ENCODE results near the gene CYTL1.

DNA sequence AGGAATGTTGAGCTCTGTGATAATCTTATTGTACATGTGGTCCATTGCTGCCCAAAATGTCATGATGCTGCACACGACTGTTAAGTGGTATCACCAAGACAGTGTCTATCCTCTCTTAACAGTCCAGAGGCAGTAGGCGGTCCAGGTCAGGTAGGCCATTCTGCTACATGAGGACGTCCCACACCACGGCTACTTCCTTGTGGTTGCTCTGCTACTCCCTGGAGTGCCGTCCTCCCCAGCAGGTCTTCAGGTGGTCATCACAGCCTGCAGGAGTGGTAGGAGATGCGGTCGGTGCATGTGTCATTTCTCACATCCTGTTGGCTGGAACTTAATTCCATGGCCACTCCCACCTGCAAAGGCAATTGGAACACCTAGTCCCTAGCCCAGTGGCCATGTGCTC lies 20.5 kb upstream of the CYTL1 start:
- no peak for TF ChIP-seq POLR2A (IDR thresholded peaks at IDR 0.05; ENCODE audit: low read length)
- TF ChIP-seq GATA1 (IDR thresholded peaks at IDR 0.05; ENCODE audit: low read depth, low read length) = no peak

All from erythroblast (primary cell).